GM10266 (cell line): ENCODE data around the gene MEN1.

ENCODE experiments used
- DNase-seq: peaks from one replicate; pipeline ENCODE4 v3.0.0; 2012; ENCODE audit errors: extremely low spot score
- CTCF ChIP-seq: IDR thresholded peaks from 2 replicates; pipeline ENCODE4 v1.5.1; 2012; ENCODE audit warnings: mild to moderate bottlenecking, low read depth; ENCODE audit not compliant: control insufficient read depth, insufficient read depth; ENCODE audit errors: missing control alignments

Gene MEN1

DNA sequence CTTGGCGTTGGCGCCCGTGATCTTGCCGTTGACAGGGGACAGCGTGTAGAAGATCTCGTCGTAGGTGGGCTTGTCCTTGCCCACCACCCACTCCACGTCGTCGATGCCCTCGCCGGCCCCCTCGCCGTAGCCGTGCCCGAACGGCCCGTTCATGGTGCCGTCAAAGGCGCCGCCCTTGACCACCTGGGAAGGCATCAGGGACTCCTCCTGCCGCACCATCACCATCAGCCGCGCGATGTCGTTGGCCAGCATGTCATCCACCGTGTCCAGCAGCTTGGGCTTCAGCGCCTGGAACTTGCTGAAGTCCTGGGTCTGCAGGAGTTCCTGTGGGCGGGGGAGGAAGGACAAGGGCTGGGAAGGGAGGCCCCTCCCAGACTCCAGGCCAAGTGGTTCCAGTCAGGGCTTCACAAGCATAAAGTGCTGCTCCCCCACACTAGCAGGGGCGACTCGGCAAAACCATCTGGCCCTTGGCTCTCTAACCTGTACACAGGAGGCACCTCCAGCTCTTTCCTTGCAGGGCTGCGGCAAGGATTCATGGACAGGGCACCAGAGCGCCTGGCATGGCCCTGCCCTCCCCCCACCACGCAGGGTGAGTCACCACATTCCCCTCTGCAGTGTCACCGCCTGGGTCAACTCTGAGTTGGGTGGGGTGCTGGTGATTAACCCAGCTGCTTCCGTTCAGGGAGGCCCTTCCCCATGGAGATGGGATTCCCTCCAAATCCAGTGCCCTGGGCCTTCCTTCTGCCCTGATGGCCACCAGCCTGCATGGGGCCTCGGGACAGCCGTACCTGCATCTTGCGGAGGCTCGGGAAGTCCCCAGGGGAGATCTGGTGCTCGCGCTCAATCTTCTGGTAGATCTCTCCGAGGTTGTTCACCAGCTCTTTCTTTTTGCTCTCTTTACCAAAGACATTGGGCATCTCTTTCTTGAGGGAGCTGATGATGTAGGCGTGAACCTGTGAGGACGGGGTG lies 44.5 kb upstream of the MEN1 start:
- TF ChIP-seq CTCF = no peak
- DNase-seq = no peak

- DNase-seq = no peak
- TF ChIP-seq CTCF = no peak
Measured at GRCh38 chr11:64854157-64854533, 43.8 kb upstream of the MEN1 start.

GRCh38 chr11:64853709-64854108 lies 43.4 kb upstream of the MEN1 start:
- no peak for DNase-seq
- TF ChIP-seq CTCF = no peak

- DNase-seq = no peak
- TF ChIP-seq CTCF = no peak
Measured at GRCh38 chr11:64852804-64853509, 42.6 kb upstream of the MEN1 start.

- peak; percentile 62 for DNase-seq
- TF ChIP-seq CTCF = no peak
Measured at GRCh38 chr11:64851831-64852351, 41.5 kb upstream of the MEN1 start.

GRCh38 chr11:64850979-64851567 lies 40.7 kb upstream of the MEN1 start:
- TF ChIP-seq CTCF = peak; percentile 40
- DNase-seq = peak; percentile 90
